ENCODE results near the gene CRYBA2. TPM values are rescaled to one million over a fixed set of nuclear protein-coding genes. Genes with fewer than 3 reads are reported as not detected.

The CRYBA2 gene
- total RNA-seq, 1 experiment from 2014 or later: 13.5 TPM

- no peak for DNase-seq
- H3F3A ChIP-seq (ENCODE audit: low read length, unreplicated experiment): no peaks in the 10 kb centered on the region
- no peaks in the 10 kb centered on the region for H3K36me3 ChIP-seq (ENCODE audit: low read depth, low read length)
- TF ChIP-seq CTCF (conservative IDR thresholded peaks at IDR 0.05; ENCODE audit: low read depth, low read length) (no peak), EZH2phosphoT487 (IDR thresholded peaks at IDR 0.05; ENCODE audit: borderline replicate concordance, low read length) (no peak), EZH2 (IDR thresholded peaks at IDR 0.05; ENCODE audit: low read length, unreplicated experiment) (no peak)
- no peak for ATAC-seq
- no peaks in the 10 kb centered on the region for H3K79me2 ChIP-seq (ENCODE audit: low read length)
- no peaks in the 10 kb centered on the region for H3K9me3 ChIP-seq (ENCODE audit: low read length)
- ChIA-PET CTCF (no interaction called here), POLR2A (ENCODE audit: unreplicated experiment) (no interaction called here)
- H3K4me2 ChIP-seq (ENCODE audit: low read length): no peak overlapping the region
- H2AFZ ChIP-seq (ENCODE audit: low read length): no peak overlapping the region
- no peak overlapping the region for H3K4me3 ChIP-seq (ENCODE audit: low read length)
- BruUV-seq (replicated peaks): no TSS peak
- no peaks in the 10 kb centered on the region for H4K20me1 ChIP-seq (ENCODE audit: low read length)
- peaks cover 40% of the 10 kb centered on the region for H3K4me1 ChIP-seq (ENCODE audit: insufficient read depth, low read length)
- H3K9me2 ChIP-seq (replicated peaks; ENCODE audit: low read length): no peaks in the 10 kb centered on the region
- no peak overlapping the region for H3K9ac ChIP-seq (ENCODE audit: low read length)
- H3K27me3 ChIP-seq (ENCODE audit: low read length): peaks cover 1% of the 10 kb centered on the region; the same call in 1 of the 2 replicates
- intact Hi-C loops (cut with micrococcal nuclease): no loop called here
- H3K27ac ChIP-seq (ENCODE audit: low read length): no peak overlapping the region
Observed at GRCh38 chr2:218997731-218998130, 4.5 kb upstream of the CRYBA2 start.

DNA sequence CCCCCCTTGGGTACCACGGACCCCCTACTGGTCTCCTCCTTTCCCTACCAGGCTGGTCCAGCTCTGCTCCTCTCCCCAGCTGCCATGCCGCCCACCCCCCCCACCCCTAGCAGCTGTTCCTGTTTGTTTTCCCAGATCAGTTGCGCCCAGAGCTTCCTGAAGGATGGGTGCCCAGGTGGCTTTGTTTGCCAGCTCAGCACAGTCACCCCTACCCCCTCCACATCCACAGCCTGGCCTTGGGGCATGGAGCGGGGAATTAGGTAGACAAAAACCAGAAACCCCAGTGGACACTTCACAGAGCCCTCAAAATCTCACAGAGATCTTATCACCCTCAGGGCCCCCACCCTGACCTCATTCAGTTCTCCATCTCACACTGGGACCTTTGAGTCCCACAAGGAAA is 3.7 kb upstream of the CRYBA2 start:
- intact Hi-C loops (cut with micrococcal nuclease): no loop called here
- ATAC-seq (no peak), DNase-seq (no peak)
- CTCF ChIA-PET: interaction anchor here (0.6 kb wide), 1 partner anchor 158 kb away, joined by 3 read pairs; no protein-coding TSS in a partner anchor
- Histone ChIP-seq H3K4me3 (ENCODE audit: low read length) (no peak overlapping the region), H3K4me1 (ENCODE audit: insufficient read depth, low read length) (peaks cover 35% of the 10 kb centered on the region), H3K27ac (ENCODE audit: low read length) (no peak overlapping the region), H3K79me2 (ENCODE audit: low read length) (no peaks in the 10 kb centered on the region), H3F3A (ENCODE audit: low read length, unreplicated experiment) (no peaks in the 10 kb centered on the region), H3K36me3 (ENCODE audit: low read depth, low read length) (no peaks in the 10 kb centered on the region), H3K27me3 (ENCODE audit: low read length) (no peaks in the 10 kb centered on the region), H3K9me3 (ENCODE audit: low read length) (no peaks in the 10 kb centered on the region), H3K9ac (ENCODE audit: low read length) (no peak overlapping the region), H3K4me2 (ENCODE audit: low read length) (no peak overlapping the region), H3K9me2 (replicated peaks; ENCODE audit: low read length) (no peaks in the 10 kb centered on the region), H4K20me1 (ENCODE audit: low read length) (no peaks in the 10 kb centered on the region), H2AFZ (ENCODE audit: low read length) (no peak overlapping the region)
- BruUV-seq (replicated peaks): no TSS peak
- POLR2A ChIA-PET (ENCODE audit: unreplicated experiment): no interaction called here
- no peak for TF ChIP-seq CTCF (conservative IDR thresholded peaks at IDR 0.05; ENCODE audit: low read depth, low read length)
- TF ChIP-seq EZH2 (IDR thresholded peaks at IDR 0.05; ENCODE audit: low read length, unreplicated experiment): no peak
- TF ChIP-seq EZH2phosphoT487 (IDR thresholded peaks at IDR 0.05; ENCODE audit: borderline replicate concordance, low read length): no peak

DNA sequence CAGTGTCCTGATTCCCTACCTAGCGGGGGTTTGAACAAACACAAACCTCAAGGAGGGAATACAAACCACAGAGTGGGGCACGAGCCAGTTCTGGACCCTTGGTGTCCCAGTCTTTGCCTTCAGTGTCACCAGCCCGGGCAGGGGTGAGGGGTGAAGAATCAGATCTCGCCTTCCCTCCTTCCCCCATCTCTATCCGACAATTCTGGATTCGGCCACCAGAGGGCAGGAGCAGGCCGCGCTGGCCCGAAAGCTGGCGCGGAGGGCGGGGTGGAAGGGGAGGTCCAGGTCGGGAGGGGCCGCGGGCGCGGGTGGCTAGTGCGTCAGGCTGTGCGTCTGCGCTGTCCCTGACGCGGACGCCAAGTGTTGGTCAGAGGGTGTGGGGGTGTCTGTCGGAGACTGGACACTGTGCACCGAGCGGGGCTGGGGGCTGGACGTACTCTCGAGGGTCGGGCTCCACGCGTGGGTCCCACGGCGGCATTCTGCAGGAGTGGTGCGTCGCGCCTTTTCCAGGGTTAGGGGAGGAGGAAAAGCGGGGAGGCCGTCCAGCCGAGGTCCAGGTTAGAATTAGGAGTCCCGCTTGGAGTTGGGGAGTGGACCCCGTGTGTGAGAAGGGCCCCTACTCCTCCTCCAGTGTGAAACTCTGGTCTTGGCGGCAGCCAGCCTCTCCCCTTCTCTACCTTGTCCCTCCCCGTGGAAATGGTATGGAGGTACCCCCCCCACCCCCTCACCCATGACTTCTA is 2.9 kb upstream of the CRYBA2 start:
- POLR2A ChIA-PET (ENCODE audit: unreplicated experiment): no interaction called here
- CTCF ChIA-PET: interaction anchor here (0.9 to 1.2 kb wide), 3 partner anchors 123 to 283 kb away, joined by 3 to 10 read pairs (median 4); partner anchors contain the start of gene DNAJB2

More for the DNA sequence above, 2.9 kb upstream of the CRYBA2 start:
- peak; percentile 93 for TF ChIP-seq CTCF (conservative IDR thresholded peaks at IDR 0.05; ENCODE audit: low read depth, low read length)
- TF ChIP-seq EZH2phosphoT487 (IDR thresholded peaks at IDR 0.05; ENCODE audit: borderline replicate concordance, low read length): no peak
- intact Hi-C loops (cut with micrococcal nuclease): no loop called here
- DNase-seq (peak; percentile 92), ATAC-seq (peak; percentile 79)
- H3K4me1 ChIP-seq (ENCODE audit: insufficient read depth, low read length): peaks cover 30% of the 10 kb centered on the region
- no peaks in the 10 kb centered on the region for H3K36me3 ChIP-seq (ENCODE audit: low read depth, low read length)
- no peak overlapping the region for H3K27ac ChIP-seq (ENCODE audit: low read length)
- peak overlapping the region; percentile 50 for H3K9ac ChIP-seq (ENCODE audit: low read length)
- peak overlapping the region; percentile 76 for H2AFZ ChIP-seq (ENCODE audit: low read length)
- H3K4me2 ChIP-seq (ENCODE audit: low read length): peak overlapping the region; percentile 90
- no peaks in the 10 kb centered on the region for H3K79me2 ChIP-seq (ENCODE audit: low read length)
- H3K9me3 ChIP-seq (ENCODE audit: low read length): no peaks in the 10 kb centered on the region
- H3K4me3 ChIP-seq (ENCODE audit: low read length): peak overlapping the region; percentile 65
- TSS peak; percentile 89 for BruUV-seq (replicated peaks)
- no peaks in the 10 kb centered on the region for H3F3A ChIP-seq (ENCODE audit: low read length, unreplicated experiment)
- H4K20me1 ChIP-seq (ENCODE audit: low read length): no peaks in the 10 kb centered on the region
- H3K27me3 ChIP-seq (ENCODE audit: low read length): no peaks in the 10 kb centered on the region
- H3K9me2 ChIP-seq (replicated peaks; ENCODE audit: low read length): no peaks in the 10 kb centered on the region

Data from PC-3 (cell line).